HUES48 (cell line): ENCODE data around the gene LRFN4.

ENCODE experiments used
- H3K27ac ChIP-seq: one replicate; pipeline ENCODE4 v1.7.0; 2013; ENCODE audit warnings: low read depth, low read length, inconsistent platforms
- H3K27me3 ChIP-seq: 2 replicates; pipeline ENCODE4 v1.6.1; 2013; ENCODE audit warnings: mild to moderate bottlenecking, low read length; ENCODE audit not compliant: control insufficient read depth, insufficient read depth
- H3K36me3 ChIP-seq: 2 replicates; pipeline ENCODE4 v1.6.1; 2013; ENCODE audit warnings: low read length; ENCODE audit not compliant: control insufficient read depth, insufficient read depth
- H3K4me1 ChIP-seq: 2 replicates; pipeline ENCODE4 v1.6.1; 2013; ENCODE audit warnings: mild to moderate bottlenecking, low read length; ENCODE audit not compliant: control insufficient read depth, insufficient read depth
- H3K4me3 ChIP-seq: 2 replicates; pipeline ENCODE4 v1.5.1; 2013; ENCODE audit warnings: mild to moderate bottlenecking, low read depth, low read length
- H3K9ac ChIP-seq: 2 replicates; pipeline ENCODE4 v1.6.1; 2013; ENCODE audit warnings: mild to moderate bottlenecking, low read depth, low read length, moderate library complexity
- H3K9me3 ChIP-seq: 2 replicates; pipeline ENCODE4 v1.6.1; 2013; ENCODE audit warnings: low read length; ENCODE audit not compliant: control insufficient read depth, insufficient read depth

The LRFN4 gene

GRCh38 chr11:66877588-66878385, 20.9 kb downstream of the LRFN4 start:
- Histone ChIP-seq H3K27me3 (no peaks in the 10 kb centered on the region), H3K9ac (no peak overlapping the region), H3K4me1 (peaks cover 13% of the 10 kb centered on the region)

GRCh38 chr11:66878474-66878873, 21.6 kb downstream of the LRFN4 start:
- Histone ChIP-seq H3K9me3 (no peaks in the 10 kb centered on the region), H3K4me1 (peaks cover 15% of the 10 kb centered on the region), H3K9ac (no peak overlapping the region), H3K27me3 (no peaks in the 10 kb centered on the region), H3K27ac (no peak overlapping the region), H3K36me3 (no peaks in the 10 kb centered on the region), H3K4me3 (no peak overlapping the region)

More at GRCh38 chr11:66877588-66878385, 20.9 kb downstream of the LRFN4 start:
- no peaks in the 10 kb centered on the region for H3K9me3 ChIP-seq
- H3K27ac ChIP-seq: no peak overlapping the region
- no peaks in the 10 kb centered on the region for H3K36me3 ChIP-seq
- H3K4me3 ChIP-seq: no peak overlapping the region

GRCh38 chr11:66879000-66879399, 22.1 kb downstream of the LRFN4 start:
- no peak overlapping the region for H3K9ac ChIP-seq
- H3K9me3 ChIP-seq: no peaks in the 10 kb centered on the region
- H3K27me3 ChIP-seq: no peaks in the 10 kb centered on the region
- H3K4me1 ChIP-seq: peaks cover 17% of the 10 kb centered on the region
- no peak overlapping the region for H3K4me3 ChIP-seq
- H3K36me3 ChIP-seq: no peaks in the 10 kb centered on the region
- H3K27ac ChIP-seq: no peak overlapping the region

GRCh38 chr11:66879583-66879982, 22.7 kb downstream of the LRFN4 start:
- Histone ChIP-seq H3K9ac (no peak overlapping the region), H3K4me1 (peaks cover 17% of the 10 kb centered on the region), H3K27ac (no peak overlapping the region), H3K9me3 (no peaks in the 10 kb centered on the region), H3K36me3 (no peaks in the 10 kb centered on the region), H3K4me3 (no peak overlapping the region), H3K27me3 (no peaks in the 10 kb centered on the region)

- Histone ChIP-seq H3K36me3 (no peaks in the 10 kb centered on the region), H3K27ac (no peak overlapping the region), H3K4me3 (no peak overlapping the region), H3K27me3 (no peaks in the 10 kb centered on the region), H3K9me3 (no peaks in the 10 kb centered on the region), H3K9ac (no peak overlapping the region), H3K4me1 (peaks cover 17% of the 10 kb centered on the region)
Measured at GRCh38 chr11:66879999-66880398, 23.1 kb downstream of the LRFN4 start.

GRCh38 chr11:66880496-66881450, 23.9 kb downstream of the LRFN4 start:
- H3K27ac ChIP-seq: no peak overlapping the region
- no peak overlapping the region for H3K9ac ChIP-seq

GRCh38 chr11:66881451-66881835, 24.6 kb downstream of the LRFN4 start:
- Histone ChIP-seq H3K9ac (no peak overlapping the region), H3K4me3 (no peak overlapping the region), H3K4me1 (peaks cover 17% of the 10 kb centered on the region), H3K27me3 (no peaks in the 10 kb centered on the region), H3K36me3 (no peaks in the 10 kb centered on the region), H3K27ac (no peak overlapping the region), H3K9me3 (no peaks in the 10 kb centered on the region)

More at GRCh38 chr11:66880496-66881450, 23.9 kb downstream of the LRFN4 start:
- no peaks in the 10 kb centered on the region for H3K27me3 ChIP-seq
- H3K4me1 ChIP-seq: peaks cover 17% of the 10 kb centered on the region
- no peak overlapping the region for H3K4me3 ChIP-seq
- H3K36me3 ChIP-seq: no peaks in the 10 kb centered on the region
- H3K9me3 ChIP-seq: no peaks in the 10 kb centered on the region

- Histone ChIP-seq H3K4me3 (no peak overlapping the region), H3K27ac (no peak overlapping the region), H3K36me3 (no peaks in the 10 kb centered on the region), H3K27me3 (no peaks in the 10 kb centered on the region), H3K9ac (no peak overlapping the region), H3K4me1 (peaks cover 17% of the 10 kb centered on the region), H3K9me3 (no peaks in the 10 kb centered on the region)
Measured at GRCh38 chr11:66881927-66882452, 25.1 kb downstream of the LRFN4 start.

GRCh38 chr11:66882561-66883015, 25.7 kb downstream of the LRFN4 start:
- Histone ChIP-seq H3K4me3 (no peak overlapping the region), H3K9me3 (no peaks in the 10 kb centered on the region), H3K27ac (no peak overlapping the region), H3K4me1 (peaks cover 17% of the 10 kb centered on the region), H3K9ac (no peak overlapping the region), H3K36me3 (no peaks in the 10 kb centered on the region), H3K27me3 (no peaks in the 10 kb centered on the region)

GRCh38 chr11:66883016-66883965, 26.4 kb downstream of the LRFN4 start:
- H3K4me3 ChIP-seq: no peak overlapping the region
- H3K9me3 ChIP-seq: no peaks in the 10 kb centered on the region
- peaks cover 17% of the 10 kb centered on the region for H3K4me1 ChIP-seq
- H3K27ac ChIP-seq: peak overlapping the region; percentile 11
- no peak overlapping the region for H3K9ac ChIP-seq
- H3K36me3 ChIP-seq: no peaks in the 10 kb centered on the region
- H3K27me3 ChIP-seq: no peaks in the 10 kb centered on the region
